Gastrocnemius medialis (tissue), 4 donors: ENCODE data around the gene HNRNPA1. TPM values are rescaled to one million over a fixed set of nuclear protein-coding genes. Genes with fewer than 3 reads are reported as not detected.
A peak's percentile ranks its signal among the peaks of the same experiment; 100 is the strongest.
"Not testable (repeated sequence)": the region's sequence is repeated elsewhere in the genome, so short reads cannot be mapped to it uniquely, and the experiment has no call there.

Experiments
- ATAC-seq, 2 donors: fragments of 150-250 bp; one replicate each; pipeline ENCODE4 v1.9.1; 2016
- DNase-seq, 2 donors: peaks; one replicate each; pipeline ENCODE4 v3.0.0-alpha.2; 2019
- H3K27ac ChIP-seq, 4 donors: fragments of 200-600 bp; sonication (generic); 1 replicate in 1 of 4; 2 replicates in 3 of 4; pipeline ENCODE4 v1.5.1; 2016 to 2018; ENCODE audit warnings: mild to moderate bottlenecking in 2 of 4, moderate library complexity in 1 of 4
- H3K27me3 ChIP-seq, 3 donors: fragments of 200-600 bp; sonication (generic) in 2 of 3; 1 replicate in 1 of 3; 2 replicates in 2 of 3; pipeline versions ENCODE4 v1.5.1 to v1.6.0; 2016 to 2019; ENCODE audit warnings: mild to moderate bottlenecking in 1 of 3, moderate library complexity in 1 of 3
- H3K36me3 ChIP-seq, 2 donors: fragments of 200-600 bp; sonication (generic) in 1 of 2; one replicate each; pipeline ENCODE4 v1.5.1; 2017 to 2018
- H3K4me1 ChIP-seq, 2 donors: fragments of 200-600 bp; sonication (generic) in 1 of 2; one replicate each; pipeline ENCODE4 v1.5.1; 2016 to 2017; ENCODE audit warnings: mild to moderate bottlenecking in 2 of 2
- H3K4me3 ChIP-seq, 4 donors: fragments of 200-600 bp; sonication (generic) in 3 of 4; 1 replicate in 1 of 4; 2 replicates in 3 of 4; pipeline ENCODE4 v1.5.1; 2016 to 2019; ENCODE audit warnings: mild to moderate bottlenecking in 2 of 4
- H3K9me3 ChIP-seq, 3 donors: fragments of 200-600 bp; sonication (generic) in 2 of 3; 1 replicate in 1 of 3; 2 replicates in 2 of 3; pipeline ENCODE4 v1.5.1; 2016 to 2019
- POLR2A ChIP-seq, 2 donors: fragments of 450-650 bp; IDR thresholded peaks; one replicate each; pipeline ENCODE4 v1.6.1; 2017; ENCODE audit warnings: antibody characterized with exemption in 2 of 2, mild to moderate bottlenecking in 2 of 2, moderate library complexity in 2 of 2
- in situ Hi-C, 4 donors: fragments of 200-750 bp; cut with MboI; loops; one replicate each; pipeline versions ENCODE4 v1.15.0 to v1.8.0; 2017; ENCODE audit warnings: low sequenced_read_pairs in 4 of 4
- intact Hi-C: fragments of 100-400 bp; cut with DNase I; formaldehyde crosslinking; loops from one replicate; pipeline ENCODE4 v1.15.1; 2023; ENCODE audit warnings: low total_unique reads
- total RNA-seq, 4 donors: library from RNA; depleted of rRNA; stranded (reverse); fragments of >200 nt; gene quantifications; one replicate each; pipeline versions ENCODE4 v1.1.0 to v1.2.3, GENCODE V29; 2016
- TF ChIP-seq, protein P1 (sequence below), 5 experiments: fragments of 450-650 bp in 3 of 5; fragments of 200-600 bp in 2 of 5; sonication (generic) in 2 of 5; IDR thresholded peaks in 4 of 5; conservative IDR thresholded peaks in 1 of 5; 1 replicate in 4 of 5; 2 replicates in 1 of 5; pipeline ENCODE4 v1.5.1; 2016 to 2019; ENCODE audit warnings: antibody characterized with exemption in 5 of 5, mild to moderate bottlenecking in 3 of 5, moderate library complexity in 3 of 5

Gene HNRNPA1
- total RNA-seq, 4 donors from 2014 or later, result 146 to 412 (median 186) TPM

DNA sequence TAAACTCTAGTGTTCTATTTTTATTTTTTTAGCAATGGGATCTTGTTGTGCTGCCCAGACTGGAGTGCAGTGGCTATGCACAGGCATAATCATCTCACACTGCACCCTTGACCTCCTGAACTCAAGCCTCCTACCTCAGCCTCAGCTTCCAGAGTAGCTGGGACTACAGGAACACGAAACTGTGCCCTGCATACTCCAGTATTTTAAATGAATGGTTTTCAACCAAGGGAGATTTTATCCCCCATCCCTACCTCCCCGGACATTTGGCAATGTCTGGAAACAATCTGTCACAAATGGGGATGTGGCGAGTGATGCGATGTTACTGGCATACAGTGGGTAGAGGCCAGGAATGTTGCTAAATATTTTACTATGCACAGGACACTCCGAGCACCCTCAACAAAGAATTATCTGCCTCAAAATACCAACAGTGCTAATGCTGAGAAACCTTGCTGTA, 2.7 kb upstream of the HNRNPA1 start:
- no peak for TF ChIP-seq POLR2A (IDR thresholded peaks at IDR 0.05)
- TF ChIP-seq, protein P1, sequence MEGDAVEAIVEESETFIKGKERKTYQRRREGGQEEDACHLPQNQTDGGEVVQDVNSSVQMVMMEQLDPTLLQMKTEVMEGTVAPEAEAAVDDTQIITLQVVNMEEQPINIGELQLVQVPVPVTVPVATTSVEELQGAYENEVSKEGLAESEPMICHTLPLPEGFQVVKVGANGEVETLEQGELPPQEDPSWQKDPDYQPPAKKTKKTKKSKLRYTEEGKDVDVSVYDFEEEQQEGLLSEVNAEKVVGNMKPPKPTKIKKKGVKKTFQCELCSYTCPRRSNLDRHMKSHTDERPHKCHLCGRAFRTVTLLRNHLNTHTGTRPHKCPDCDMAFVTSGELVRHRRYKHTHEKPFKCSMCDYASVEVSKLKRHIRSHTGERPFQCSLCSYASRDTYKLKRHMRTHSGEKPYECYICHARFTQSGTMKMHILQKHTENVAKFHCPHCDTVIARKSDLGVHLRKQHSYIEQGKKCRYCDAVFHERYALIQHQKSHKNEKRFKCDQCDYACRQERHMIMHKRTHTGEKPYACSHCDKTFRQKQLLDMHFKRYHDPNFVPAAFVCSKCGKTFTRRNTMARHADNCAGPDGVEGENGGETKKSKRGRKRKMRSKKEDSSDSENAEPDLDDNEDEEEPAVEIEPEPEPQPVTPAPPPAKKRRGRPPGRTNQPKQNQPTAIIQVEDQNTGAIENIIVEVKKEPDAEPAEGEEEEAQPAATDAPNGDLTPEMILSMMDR (IDR thresholded peaks at IDR 0.05 in 4 of 5, conservative IDR thresholded peaks at IDR 0.05 in 1 of 5), result no peak
- Histone ChIP-seq H3K4me3 (no peak overlapping the region), H3K4me1 (peaks cover 47 to 52% of the 10 kb centered on the region in 2 donors), H3K27ac (peak overlapping the region; percentile 93 to 98 (median 96)), H3K27me3 (no peaks in the 10 kb centered on the region), H3K9me3 (no peaks in the 10 kb centered on the region), H3K36me3 (peaks cover 0 to 17% of the 10 kb centered on the region in 2 donors)
- ATAC-seq, result no peak
- intact Hi-C loops, result loop anchor here (5.0 kb wide), 1 partner anchor 61 kb away; no protein-coding TSS in a partner anchor
- in situ Hi-C loops, result loop anchor here in 1 of 4 donors (5.0 kb wide), 1 partner anchor 89 kb away; no protein-coding TSS in a partner anchor
- DNase-seq, result no peak

DNA sequence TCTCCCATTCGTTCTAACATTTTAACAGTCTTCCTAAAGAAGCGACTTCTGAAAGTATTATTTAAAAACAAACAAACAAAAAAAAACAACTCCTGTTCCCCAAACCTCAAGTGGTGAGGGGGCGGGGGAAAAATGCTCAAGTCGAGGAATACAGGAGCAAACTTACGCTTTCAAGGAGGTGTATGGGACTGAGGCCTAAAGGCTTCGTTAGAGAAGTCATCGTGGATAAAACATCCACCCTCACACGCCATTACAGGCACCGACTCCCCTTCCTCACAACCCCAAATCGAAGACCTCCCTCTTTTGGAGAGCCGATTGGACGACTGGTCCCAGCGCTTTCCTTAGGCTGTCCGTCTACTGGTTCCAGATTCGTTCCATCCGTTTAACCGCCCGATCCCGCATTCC, 1.3 kb upstream of the HNRNPA1 start:
- no peaks in the 10 kb centered on the region for H3K9me3 ChIP-seq
- no peak for DNase-seq
- intact Hi-C loops (loop anchor here (5.0 kb wide), 1 partner anchor 62 kb away; no protein-coding TSS in a partner anchor), in situ Hi-C loops (loop anchor here in 1 of 4 donors (5.0 kb wide), 1 partner anchor 88 kb away; no protein-coding TSS in a partner anchor)
- no peaks in the 10 kb centered on the region for H3K27me3 ChIP-seq
- H3K27ac ChIP-seq, result peak overlapping the region; percentile 93 to 98 (median 96)
- H3K4me3 ChIP-seq, result peak overlapping the region; percentile 64 to 95 (median 76)
- TF ChIP-seq POLR2A (IDR thresholded peaks at IDR 0.05), result no peak
- TF ChIP-seq, protein P1 (IDR thresholded peaks at IDR 0.05 in 4 of 5, conservative IDR thresholded peaks at IDR 0.05 in 1 of 5), result no peak
- peaks cover 49 to 52% of the 10 kb centered on the region in 2 donors for H3K4me1 ChIP-seq
- no peak for ATAC-seq
- peaks cover 0 to 31% of the 10 kb centered on the region in 2 donors for H3K36me3 ChIP-seq

DNA sequence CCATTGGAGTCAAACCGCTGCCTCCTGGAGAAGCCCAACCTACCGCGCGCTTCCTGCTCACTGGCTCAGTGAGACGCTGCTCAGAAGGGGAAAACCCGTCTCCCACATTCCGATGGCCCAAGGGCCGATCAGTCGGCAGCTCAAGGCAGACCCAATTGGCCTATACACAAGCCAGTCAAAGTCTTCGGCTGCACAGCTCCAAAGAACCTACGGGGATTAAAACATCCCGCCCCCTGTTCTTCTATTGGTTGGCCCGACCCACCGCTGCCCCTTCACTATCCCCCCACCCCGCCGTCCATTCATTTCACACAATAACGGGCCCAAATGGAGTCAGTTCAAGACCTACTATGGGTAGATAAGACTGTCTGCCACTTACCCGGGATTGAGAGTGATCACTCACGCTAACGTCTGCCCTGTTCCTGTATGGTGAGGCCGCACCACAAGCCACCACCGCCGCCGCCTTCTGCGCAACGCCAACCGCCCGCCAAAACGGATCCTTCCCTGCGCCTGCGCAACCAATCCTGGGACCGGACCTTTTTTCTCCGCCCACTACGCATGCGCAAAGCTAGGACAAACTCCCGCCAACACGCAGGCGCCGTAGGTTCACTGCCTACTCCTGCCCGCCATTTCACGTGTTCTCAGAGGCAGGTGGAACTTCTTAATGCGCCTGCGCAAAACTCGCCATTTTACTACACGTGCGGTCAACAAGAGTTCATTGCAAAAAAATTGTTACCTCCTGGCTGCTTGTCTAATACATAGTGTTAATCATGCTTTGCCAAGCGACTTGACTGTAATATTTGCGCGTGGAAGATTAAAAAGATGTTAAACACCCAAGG, 676 bp upstream of the HNRNPA1 start, which contains the start of gene CBX5:
CBX5 (minus strand) TSS at position 491 of the 836 bp plus-strand sequence. CDS start 22,472 bp downstream, outside the sequence.
- ATAC-seq (peak; percentile 77 to 79), DNase-seq (peak; percentile 99)
- Histone ChIP-seq H3K4me3 (peak within 1 kb of the TSS; percentile 74 to 95 (median 81)), H3K27ac (peak within 1 kb of the TSS; percentile 93 to 98 (median 96)), H3K4me1 (peaks cover 50 to 53% of the 10 kb centered on the region in 2 donors), H3K9me3 (no peaks in the 10 kb centered on the region), H3K27me3 (no peaks in the 10 kb centered on the region), H3K36me3 (peaks cover 0 to 32% of the 10 kb centered on the region in 2 donors)
- intact Hi-C loops, result loop anchor here (2.0 to 10.0 kb wide), 7 partner anchors 45 to 1425 kb away; partner anchors contain the start of genes CALCOCO1, COPZ1, HOXC10 and ITGA7
- in situ Hi-C loops, result loop anchor here in 1 of 4 donors (5.0 kb wide), 1 partner anchor 87 kb away; no protein-coding TSS in a partner anchor
- peak; percentile 96 for TF ChIP-seq POLR2A (IDR thresholded peaks at IDR 0.05)
- TF ChIP-seq, protein P1 (IDR thresholded peaks at IDR 0.05 in 4 of 5, conservative IDR thresholded peaks at IDR 0.05 in 1 of 5), result no peak

DNA sequence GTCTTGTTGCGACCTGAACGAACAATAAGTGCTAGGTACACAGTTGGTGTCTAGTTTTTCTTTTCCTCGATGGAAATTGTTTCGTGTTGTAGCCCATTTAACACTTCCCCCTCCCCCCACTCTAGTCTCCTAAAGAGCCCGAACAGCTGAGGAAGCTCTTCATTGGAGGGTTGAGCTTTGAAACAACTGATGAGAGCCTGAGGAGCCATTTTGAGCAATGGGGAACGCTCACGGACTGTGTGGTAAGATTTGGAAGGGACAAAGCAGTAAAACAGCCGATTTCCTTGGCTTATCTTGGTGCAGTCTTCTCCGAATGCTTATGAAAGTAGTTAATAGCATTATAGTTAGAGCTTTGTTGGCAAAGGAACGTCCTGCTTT, 724 bp downstream of the HNRNPA1 start:
- DNase-seq, ATAC-seq, H3K27me3 ChIP-seq, in situ Hi-C loops, H3K9me3 ChIP-seq: not testable (repeated sequence)
- Histone ChIP-seq H3K4me3 (peak overlapping the region; percentile 74 to 95 (median 81)), H3K4me1 (peaks cover 64 to 66% of the 10 kb centered on the region in 2 donors), H3K36me3 (peaks cover 0 to 45% of the 10 kb centered on the region in 2 donors), H3K27ac (peak overlapping the region; percentile 93 to 98 (median 96))
- intact Hi-C loops, result loop anchor here (2.0 to 10.0 kb wide), 6 partner anchors 44 to 1424 kb away; partner anchors contain the start of genes CALCOCO1, COPZ1, HOXC10 and ITGA7

DNA sequence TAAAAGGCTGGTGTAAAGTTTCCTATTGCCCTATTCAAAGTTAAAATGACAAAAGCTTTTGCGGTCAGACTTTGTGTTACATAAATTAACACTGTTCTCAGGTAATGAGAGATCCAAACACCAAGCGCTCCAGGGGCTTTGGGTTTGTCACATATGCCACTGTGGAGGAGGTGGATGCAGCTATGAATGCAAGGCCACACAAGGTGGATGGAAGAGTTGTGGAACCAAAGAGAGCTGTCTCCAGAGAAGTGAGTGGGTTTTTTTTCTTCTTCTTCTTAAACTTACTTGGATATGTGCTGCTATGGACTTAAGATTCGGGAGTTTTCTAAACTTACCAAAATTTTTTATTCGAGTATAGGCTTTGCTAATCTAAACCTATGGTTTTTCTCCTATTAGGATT, 1.2 kb downstream of the HNRNPA1 start:
- intact Hi-C loops, result loop anchor here (2.0 to 10.0 kb wide), 6 partner anchors 43 to 1423 kb away; partner anchors contain the start of genes CALCOCO1, COPZ1, HOXC10 and ITGA7
- peak overlapping the region; percentile 74 to 95 (median 81) for H3K4me3 ChIP-seq
- H3K27me3 ChIP-seq, H3K9me3 ChIP-seq, DNase-seq, in situ Hi-C loops, ATAC-seq: not testable (repeated sequence)
- H3K36me3 ChIP-seq, result peaks cover 0 to 49% of the 10 kb centered on the region in 2 donors
- peak overlapping the region; percentile 93 to 98 (median 96) for H3K27ac ChIP-seq
- peaks cover 68 to 70% of the 10 kb centered on the region in 2 donors for H3K4me1 ChIP-seq
